ENCODE data around the gene DHRSX.
"Not testable (repeated sequence)": the region's sequence is repeated elsewhere in the genome, so short reads cannot be mapped to it uniquely, and the experiment has no call there.

Gene DHRSX

DNA sequence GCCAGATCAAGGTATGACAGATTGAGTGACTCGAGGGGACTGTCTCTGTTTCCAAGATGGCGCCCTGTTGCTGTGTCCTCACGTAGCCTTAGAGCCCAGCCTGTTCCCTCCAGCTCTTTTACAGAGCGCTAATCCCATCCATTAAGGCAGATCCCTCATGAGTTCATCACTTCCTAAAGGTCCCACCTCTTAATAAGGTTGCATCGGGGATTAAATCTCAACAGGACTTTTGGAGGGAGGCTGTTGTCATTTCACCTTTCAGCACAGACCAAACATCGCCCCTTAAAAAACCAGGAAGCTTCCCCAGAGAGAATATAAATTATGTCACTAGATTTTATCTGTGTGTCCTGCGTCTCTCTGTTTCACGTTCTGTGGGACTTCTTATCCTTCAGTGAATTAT lies 32.6 kb upstream of the DHRSX start:
- DNase-seq (ENCODE audit: low read depth, low spot score), result no peak
- Histone ChIP-seq H3K4me1 (ENCODE audit: insufficient read depth, insufficient read length) (no peaks in the 10 kb centered on the region), H3K9me3 (ENCODE audit: insufficient read depth, low read length) (no peaks in the 10 kb centered on the region), H3K4me3 (ENCODE audit: insufficient read length, low read depth) (no peak overlapping the region), H3K36me3 (ENCODE audit: insufficient read depth, insufficient read length, low read length) (no peaks in the 10 kb centered on the region), H3K27me3 (ENCODE audit: insufficient read depth, insufficient read length) (no peaks in the 10 kb centered on the region), H3K9ac (ENCODE audit: insufficient read length, low read depth) (no peak overlapping the region)
- no peak for TF ChIP-seq ZNF274 (IDR thresholded peaks at IDR 0.05; ENCODE audit: low read depth, low read length)
- no peak for TF ChIP-seq YY1 (IDR thresholded peaks at IDR 0.05; ENCODE audit: insufficient read depth, insufficient read length)
- TF ChIP-seq SUZ12 (IDR thresholded peaks at IDR 0.05; ENCODE audit: extremely low read depth, insufficient read depth, insufficient read length), result no peak

DNA sequence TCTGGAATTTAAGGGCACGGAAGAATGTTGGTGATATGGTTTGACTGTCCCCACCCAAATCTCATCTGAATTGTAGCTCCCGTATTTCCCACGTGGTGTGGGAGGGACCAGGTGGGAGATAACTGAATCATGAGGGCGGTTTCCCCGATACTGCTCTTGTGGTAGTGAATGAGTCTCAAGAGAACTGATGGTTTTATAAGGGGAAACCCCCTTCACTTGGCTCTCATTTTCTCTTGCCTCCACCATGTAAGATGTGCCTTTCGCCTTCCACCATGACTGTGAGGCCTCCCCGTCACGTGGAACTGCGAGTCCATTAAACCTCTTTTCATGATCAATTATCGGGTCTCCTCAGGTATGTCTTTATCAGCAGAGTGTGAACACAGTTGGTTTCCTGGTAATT lies 25.6 kb upstream of the DHRSX start:
- H3K9me3 ChIP-seq (ENCODE audit: insufficient read depth, low read length), result peaks cover 13% of the 10 kb centered on the region; the same call in 1 of the 2 replicates
- H3K27me3 ChIP-seq (ENCODE audit: insufficient read depth, insufficient read length), result no peaks in the 10 kb centered on the region
- H3K9ac ChIP-seq (ENCODE audit: insufficient read length, low read depth), result no peak overlapping the region
- H3K4me3 ChIP-seq (ENCODE audit: insufficient read length, low read depth), result no peak overlapping the region
- no peaks in the 10 kb centered on the region for H3K4me1 ChIP-seq (ENCODE audit: insufficient read depth, insufficient read length)
- H3K36me3 ChIP-seq (ENCODE audit: insufficient read depth, insufficient read length, low read length), result no peaks in the 10 kb centered on the region
- TF ChIP-seq SUZ12 (IDR thresholded peaks at IDR 0.05; ENCODE audit: extremely low read depth, insufficient read depth, insufficient read length) (no peak), YY1 (IDR thresholded peaks at IDR 0.05; ENCODE audit: insufficient read depth, insufficient read length) (no peak), ZNF274 (IDR thresholded peaks at IDR 0.05; ENCODE audit: low read depth, low read length) (no peak)
- no peak for DNase-seq (ENCODE audit: low read depth, low spot score)

DNA sequence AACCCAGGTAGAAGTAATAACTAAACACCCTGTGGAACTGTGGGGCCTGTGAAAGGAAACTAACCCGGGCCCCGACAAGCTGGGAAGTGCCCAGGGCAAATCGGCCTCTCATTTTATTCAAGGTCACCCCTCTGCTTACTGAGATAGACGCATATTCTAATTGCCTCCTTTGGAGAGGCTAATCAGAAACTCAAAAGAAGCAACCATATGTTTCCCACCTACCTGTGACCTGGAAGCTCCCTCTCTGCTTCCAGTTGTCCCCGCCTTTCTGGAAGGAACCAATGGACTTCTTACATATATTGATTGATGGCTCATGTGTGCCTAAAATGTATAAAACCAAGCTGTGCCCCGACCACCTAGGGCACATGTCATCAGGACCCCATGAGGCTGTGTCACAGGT lies 23.1 kb upstream of the DHRSX start:
- Histone ChIP-seq H3K36me3 (ENCODE audit: insufficient read depth, insufficient read length, low read length) (no peaks in the 10 kb centered on the region), H3K4me3 (ENCODE audit: insufficient read length, low read depth) (no peak overlapping the region), H3K4me1 (ENCODE audit: insufficient read depth, insufficient read length) (no peaks in the 10 kb centered on the region), H3K9me3 (ENCODE audit: insufficient read depth, low read length) (peaks cover 13% of the 10 kb centered on the region; the same call in 1 of the 2 replicates), H3K9ac (ENCODE audit: insufficient read length, low read depth) (no peak overlapping the region), H3K27me3 (ENCODE audit: insufficient read depth, insufficient read length) (no peaks in the 10 kb centered on the region)
- DNase-seq (ENCODE audit: low read depth, low spot score), result no peak
- TF ChIP-seq YY1 (IDR thresholded peaks at IDR 0.05; ENCODE audit: insufficient read depth, insufficient read length) (no peak), SUZ12 (IDR thresholded peaks at IDR 0.05; ENCODE audit: extremely low read depth, insufficient read depth, insufficient read length) (no peak), ZNF274 (IDR thresholded peaks at IDR 0.05; ENCODE audit: low read depth, low read length) (no peak)

DNA sequence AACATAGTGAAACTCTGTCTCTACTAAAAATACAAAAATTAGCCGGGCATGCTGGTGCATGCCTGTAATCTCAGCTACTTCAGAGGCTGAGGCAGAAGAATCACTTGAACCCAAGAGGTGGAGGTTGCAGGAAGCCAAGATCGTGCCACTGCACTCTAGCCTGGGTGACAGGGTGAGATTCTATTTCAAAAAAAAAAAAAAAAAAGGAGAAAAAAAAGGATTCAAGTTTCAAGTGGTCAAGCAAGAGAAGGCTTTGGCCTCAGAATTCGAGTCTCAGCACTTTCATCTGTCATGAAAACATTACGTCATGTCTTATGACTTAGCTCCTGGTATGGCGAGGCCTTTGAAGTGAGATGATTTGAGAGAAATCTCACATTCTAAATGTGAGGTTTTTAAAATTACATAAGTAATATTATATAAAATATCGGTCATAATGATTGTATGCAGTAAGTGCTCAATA lies 21.2 kb upstream of the DHRSX start:
- no peak overlapping the region for H3K4me3 ChIP-seq (ENCODE audit: insufficient read length, low read depth)
- peaks cover 7% of the 10 kb centered on the region; the same call in 1 of the 2 replicates for H3K9me3 ChIP-seq (ENCODE audit: insufficient read depth, low read length)
- H3K9ac ChIP-seq (ENCODE audit: insufficient read length, low read depth), result no peak overlapping the region
- DNase-seq (ENCODE audit: low read depth, low spot score), result no peak
- no peaks in the 10 kb centered on the region for H3K4me1 ChIP-seq (ENCODE audit: insufficient read depth, insufficient read length)
- no peaks in the 10 kb centered on the region for H3K36me3 ChIP-seq (ENCODE audit: insufficient read depth, insufficient read length, low read length)
- no peak for TF ChIP-seq ZNF274 (IDR thresholded peaks at IDR 0.05; ENCODE audit: low read depth, low read length)
- no peak for TF ChIP-seq SUZ12 (IDR thresholded peaks at IDR 0.05; ENCODE audit: extremely low read depth, insufficient read depth, insufficient read length)
- no peak for TF ChIP-seq YY1 (IDR thresholded peaks at IDR 0.05; ENCODE audit: insufficient read depth, insufficient read length)
- no peaks in the 10 kb centered on the region for H3K27me3 ChIP-seq (ENCODE audit: insufficient read depth, insufficient read length)

DNA sequence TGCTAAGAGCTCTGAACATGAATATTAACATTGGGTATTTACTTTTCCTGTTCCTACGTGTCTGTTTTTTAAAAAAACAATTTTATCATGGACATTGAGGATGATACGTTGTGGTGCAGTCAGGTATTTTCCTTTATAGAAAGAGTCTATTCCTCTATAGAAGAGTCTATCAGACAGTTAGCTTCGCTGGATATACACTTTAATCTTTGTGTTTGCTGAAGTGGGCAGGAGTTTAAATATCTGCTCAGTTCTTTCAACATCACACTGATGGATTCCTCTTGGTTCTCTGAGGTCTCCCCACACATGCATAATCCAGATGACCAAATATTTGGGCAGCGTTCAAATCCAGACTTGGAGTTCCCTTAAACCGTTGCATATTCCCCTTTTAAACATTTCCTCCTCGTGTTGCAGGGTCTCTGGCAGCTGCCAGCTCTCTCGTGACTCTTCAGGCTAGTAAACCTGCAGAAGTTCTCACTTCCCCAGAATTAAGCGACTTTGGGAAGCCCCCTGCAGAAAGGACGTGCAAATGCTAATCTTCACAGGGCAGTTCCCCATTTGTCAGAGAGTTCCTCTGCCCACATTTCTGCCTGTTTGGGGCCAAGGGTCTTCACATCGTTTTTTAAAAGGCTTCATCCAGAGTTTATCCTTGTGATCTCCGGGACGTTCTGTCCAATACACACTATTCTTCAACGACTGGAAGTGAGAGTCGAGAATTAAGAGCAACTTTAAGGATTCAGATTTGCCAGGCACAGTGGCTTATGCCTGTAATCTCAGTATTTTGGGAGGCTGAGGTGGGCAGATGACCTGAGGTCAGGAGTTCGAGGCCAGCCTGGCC lies 20.5 kb upstream of the DHRSX start:
- Histone ChIP-seq H3K27me3 (ENCODE audit: insufficient read depth, insufficient read length) (no peaks in the 10 kb centered on the region), H3K4me1 (ENCODE audit: insufficient read depth, insufficient read length) (no peaks in the 10 kb centered on the region), H3K9me3 (ENCODE audit: insufficient read depth, low read length) (0 out of 2 replicates have a peak, but pooled peaks cover under 1% of the 10 kb centered on the region), H3K36me3 (ENCODE audit: insufficient read depth, insufficient read length, low read length) (no peaks in the 10 kb centered on the region), H3K4me3 (ENCODE audit: insufficient read length, low read depth) (no peak overlapping the region), H3K9ac (ENCODE audit: insufficient read length, low read depth) (no peak overlapping the region)
- no peak for DNase-seq (ENCODE audit: low read depth, low spot score)
- TF ChIP-seq ZNF274 (IDR thresholded peaks at IDR 0.05; ENCODE audit: low read depth, low read length), result no peak
- TF ChIP-seq YY1 (IDR thresholded peaks at IDR 0.05; ENCODE audit: insufficient read depth, insufficient read length), result no peak
- TF ChIP-seq SUZ12 (IDR thresholded peaks at IDR 0.05; ENCODE audit: extremely low read depth, insufficient read depth, insufficient read length), result no peak

DNA sequence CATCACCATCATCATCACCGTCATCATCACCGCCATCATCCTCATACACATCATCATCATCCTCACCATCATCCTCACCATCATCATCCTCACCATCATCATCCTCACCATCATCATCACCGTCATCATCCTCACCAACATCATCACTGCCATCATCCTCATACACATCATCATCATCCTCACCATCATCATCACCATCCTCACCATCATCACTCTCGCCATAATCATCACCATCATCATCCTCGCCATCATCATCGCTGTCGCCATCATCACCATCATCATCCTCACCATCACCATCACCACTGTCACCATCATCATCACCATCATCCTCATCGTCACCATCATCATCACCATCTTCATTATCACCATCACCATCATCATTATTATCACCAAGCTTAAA lies 19.8 kb upstream of the DHRSX start:
- no peak overlapping the region for H3K9ac ChIP-seq (ENCODE audit: insufficient read length, low read depth)
- H3K36me3 ChIP-seq (ENCODE audit: insufficient read depth, insufficient read length, low read length), result no peaks in the 10 kb centered on the region
- H3K4me3 ChIP-seq (ENCODE audit: insufficient read length, low read depth), result no peak overlapping the region
- TF ChIP-seq ZNF274 (IDR thresholded peaks at IDR 0.05; ENCODE audit: low read depth, low read length) (no peak), YY1 (IDR thresholded peaks at IDR 0.05; ENCODE audit: insufficient read depth, insufficient read length) (no peak), SUZ12 (IDR thresholded peaks at IDR 0.05; ENCODE audit: extremely low read depth, insufficient read depth, insufficient read length) (no peak)
- no peak for DNase-seq (ENCODE audit: low read depth, low spot score)
- no peaks in the 10 kb centered on the region for H3K9me3 ChIP-seq (ENCODE audit: insufficient read depth, low read length)
- H3K27me3 ChIP-seq (ENCODE audit: insufficient read depth, insufficient read length), result no peaks in the 10 kb centered on the region
- H3K4me1 ChIP-seq (ENCODE audit: insufficient read depth, insufficient read length), result no peaks in the 10 kb centered on the region

DNA sequence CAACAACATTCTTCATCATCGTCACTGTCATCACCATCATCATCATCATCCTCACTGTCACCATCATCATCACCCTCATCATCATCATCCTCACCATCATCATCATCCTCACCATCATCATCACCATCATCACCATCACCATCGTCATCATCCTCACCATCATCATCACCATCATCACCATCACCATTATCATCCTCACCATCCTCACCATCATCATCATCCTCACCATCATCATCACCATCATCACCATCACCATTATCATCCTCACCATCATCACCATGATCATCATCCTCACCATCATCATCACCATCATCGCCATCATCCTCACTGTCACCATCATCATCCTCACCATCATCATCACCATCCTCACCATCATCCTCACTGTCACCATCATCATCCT lies 18.9 kb upstream of the DHRSX start:
- H3K4me1 ChIP-seq (ENCODE audit: insufficient read depth, insufficient read length); H3K9me3 ChIP-seq (ENCODE audit: insufficient read depth, low read length); H3K9ac ChIP-seq (ENCODE audit: insufficient read length, low read depth); H3K36me3 ChIP-seq (ENCODE audit: insufficient read depth, insufficient read length, low read length); DNase-seq (ENCODE audit: low read depth, low spot score); H3K4me3 ChIP-seq (ENCODE audit: insufficient read length, low read depth); H3K27me3 ChIP-seq (ENCODE audit: insufficient read depth, insufficient read length): not testable (repeated sequence)
